Measurements from ENCODE around the gene BHLHA15. TPM values are rescaled to one million over a fixed set of nuclear protein-coding genes. Genes with fewer than 3 reads are reported as not detected.

BHLHA15 gene
- total RNA-seq, 1 experiment from 2014 or later, result 3.4 TPM

DNA sequence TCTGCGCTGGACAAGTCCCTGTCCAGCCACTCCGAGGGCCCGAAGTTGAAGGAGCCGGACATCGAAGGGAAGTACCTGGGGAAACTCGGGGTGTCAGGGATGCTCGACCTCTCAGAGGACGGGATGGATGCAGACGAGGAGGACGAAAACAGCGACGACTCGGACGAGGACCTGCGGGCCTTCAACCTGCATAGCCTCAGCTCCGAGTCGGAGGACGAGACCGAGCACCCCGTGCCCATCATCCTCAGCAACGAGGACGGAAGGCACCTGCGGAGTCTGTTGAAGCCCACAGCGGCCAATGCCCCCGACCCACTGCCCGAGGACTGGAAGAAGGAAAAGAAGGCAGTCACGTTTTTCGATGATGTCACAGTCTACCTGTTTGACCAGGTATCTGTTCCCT is 17.1 kb upstream of the BHLHA15 start:
- no peak for DNase-seq
- intact Hi-C loops (cut with micrococcal nuclease; ENCODE audit: unreplicated experiment), result no loop called here
- Mint-ChIP-seq H3K36me3 (ENCODE audit: insufficient read depth, unreplicated experiment) (peaks cover 55% of the 10 kb centered on the region), H3K27ac (ENCODE audit: unreplicated experiment) (no peak overlapping the region), H3K27me3 (ENCODE audit: insufficient read depth, unreplicated experiment) (no peaks in the 10 kb centered on the region), H3K4me1 (ENCODE audit: low read depth, unreplicated experiment) (peaks cover 6% of the 10 kb centered on the region), H3K4me3 (ENCODE audit: unreplicated experiment) (no peak overlapping the region), H3K9me3 (ENCODE audit: unreplicated experiment) (no peaks in the 10 kb centered on the region)
- POLR2A ChIA-PET, result no interaction called here
- Histone ChIP-seq H3K4me3 (ENCODE audit: low read depth, low read length) (no peak overlapping the region), H3K27me3 (replicated peaks; ENCODE audit: control insufficient read depth, insufficient read depth, low read length) (no peaks in the 10 kb centered on the region), H3K4me1 (no peaks in the 10 kb centered on the region), H3K9me3 (no peaks in the 10 kb centered on the region), H3K36me3 (ENCODE audit: control insufficient read depth, insufficient read depth, low read length) (no peaks in the 10 kb centered on the region)
- CTCF ChIA-PET, result no interaction called here
- TF ChIP-seq, protein P1, sequence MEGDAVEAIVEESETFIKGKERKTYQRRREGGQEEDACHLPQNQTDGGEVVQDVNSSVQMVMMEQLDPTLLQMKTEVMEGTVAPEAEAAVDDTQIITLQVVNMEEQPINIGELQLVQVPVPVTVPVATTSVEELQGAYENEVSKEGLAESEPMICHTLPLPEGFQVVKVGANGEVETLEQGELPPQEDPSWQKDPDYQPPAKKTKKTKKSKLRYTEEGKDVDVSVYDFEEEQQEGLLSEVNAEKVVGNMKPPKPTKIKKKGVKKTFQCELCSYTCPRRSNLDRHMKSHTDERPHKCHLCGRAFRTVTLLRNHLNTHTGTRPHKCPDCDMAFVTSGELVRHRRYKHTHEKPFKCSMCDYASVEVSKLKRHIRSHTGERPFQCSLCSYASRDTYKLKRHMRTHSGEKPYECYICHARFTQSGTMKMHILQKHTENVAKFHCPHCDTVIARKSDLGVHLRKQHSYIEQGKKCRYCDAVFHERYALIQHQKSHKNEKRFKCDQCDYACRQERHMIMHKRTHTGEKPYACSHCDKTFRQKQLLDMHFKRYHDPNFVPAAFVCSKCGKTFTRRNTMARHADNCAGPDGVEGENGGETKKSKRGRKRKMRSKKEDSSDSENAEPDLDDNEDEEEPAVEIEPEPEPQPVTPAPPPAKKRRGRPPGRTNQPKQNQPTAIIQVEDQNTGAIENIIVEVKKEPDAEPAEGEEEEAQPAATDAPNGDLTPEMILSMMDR (IDR thresholded peaks at IDR 0.05; ENCODE audit: insufficient read depth in 1 of 2, low read depth in 1 of 2, low read length in 1 of 2, severe bottlenecking in 1 of 2, unreplicated experiment in 1 of 2), result no peak
- no TSS peak for BruUV-seq (replicated peaks)

- ChIA-PET POLR2A (no interaction called here), CTCF (no interaction called here)
- H3K9me3 ChIP-seq, result no peaks in the 10 kb centered on the region
- no peaks in the 10 kb centered on the region for H3K4me1 ChIP-seq
- Mint-ChIP-seq H3K27me3 (ENCODE audit: insufficient read depth, unreplicated experiment) (no peaks in the 10 kb centered on the region), H3K36me3 (ENCODE audit: insufficient read depth, unreplicated experiment) (peaks cover 50% of the 10 kb centered on the region), H3K9me3 (ENCODE audit: unreplicated experiment) (no peaks in the 10 kb centered on the region), H3K4me1 (ENCODE audit: low read depth, unreplicated experiment) (peaks cover 6% of the 10 kb centered on the region), H3K27ac (ENCODE audit: unreplicated experiment) (no peak overlapping the region), H3K4me3 (ENCODE audit: unreplicated experiment) (no peak overlapping the region)
- TF ChIP-seq, protein P1 (IDR thresholded peaks at IDR 0.05; ENCODE audit: insufficient read depth in 1 of 2, low read depth in 1 of 2, low read length in 1 of 2, severe bottlenecking in 1 of 2, unreplicated experiment in 1 of 2), result no peak
- no peak overlapping the region for H3K4me3 ChIP-seq (ENCODE audit: low read depth, low read length)
- no peaks in the 10 kb centered on the region for H3K27me3 ChIP-seq (replicated peaks; ENCODE audit: control insufficient read depth, insufficient read depth, low read length)
- H3K36me3 ChIP-seq (ENCODE audit: control insufficient read depth, insufficient read depth, low read length), result no peaks in the 10 kb centered on the region
- intact Hi-C loops (cut with micrococcal nuclease; ENCODE audit: unreplicated experiment), result no loop called here
- no peak for DNase-seq
- BruUV-seq (replicated peaks), result no TSS peak
Measured at GRCh38 chr7:98194672-98195457, 16.4 kb upstream of the BHLHA15 start.

DNA sequence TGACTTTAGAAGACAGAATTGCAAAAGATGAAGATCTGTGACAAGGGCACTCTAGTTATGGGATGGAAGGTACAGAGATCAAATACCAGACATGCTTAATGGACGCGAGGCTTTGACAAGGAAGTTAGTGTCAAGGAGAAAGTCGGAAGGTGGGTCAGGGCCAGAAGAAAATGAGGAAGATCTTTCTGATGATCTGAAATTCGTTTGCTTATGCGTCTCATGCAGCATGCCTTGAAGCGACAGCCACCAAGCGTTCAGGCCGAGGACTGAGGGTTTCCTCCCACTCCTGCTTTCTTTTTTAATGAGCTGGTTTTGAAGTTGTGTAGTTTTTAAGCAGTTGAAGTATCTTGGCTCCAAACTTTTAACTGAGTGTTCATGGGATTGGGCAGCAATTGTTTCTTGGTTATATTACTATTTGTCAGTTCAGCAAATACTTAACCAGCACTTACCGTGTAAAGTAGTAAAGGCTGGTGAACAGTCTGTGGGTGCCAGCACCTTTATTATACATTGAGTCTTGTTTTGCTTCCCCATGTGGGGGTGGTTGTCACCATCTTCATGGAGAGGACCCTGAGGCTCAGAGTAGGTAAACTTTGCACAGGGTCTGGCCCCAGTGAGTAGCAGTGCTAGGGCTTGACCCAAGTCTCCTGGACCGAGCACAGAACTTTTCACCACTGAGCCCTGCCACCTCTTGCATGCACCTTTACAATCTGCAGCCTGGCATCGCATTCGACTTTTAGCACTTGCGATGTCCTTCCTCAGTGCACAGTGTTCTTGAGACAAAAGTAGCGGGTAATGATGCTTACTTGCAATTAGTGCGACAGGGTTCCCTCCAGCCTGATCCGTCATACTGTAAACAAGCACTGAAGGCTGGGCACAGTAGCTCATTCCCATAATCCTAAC is 14.3 kb upstream of the BHLHA15 start:
- no peak overlapping the region for H3K4me3 Mint-ChIP-seq (ENCODE audit: unreplicated experiment)
- Histone ChIP-seq H3K36me3 (ENCODE audit: control insufficient read depth, insufficient read depth, low read length) (no peaks in the 10 kb centered on the region), H3K27me3 (replicated peaks; ENCODE audit: control insufficient read depth, insufficient read depth, low read length) (no peaks in the 10 kb centered on the region), H3K9me3 (no peaks in the 10 kb centered on the region), H3K4me1 (no peaks in the 10 kb centered on the region), H3K4me3 (ENCODE audit: low read depth, low read length) (no peak overlapping the region)
- CTCF ChIA-PET, result no interaction called here
- intact Hi-C loops (cut with micrococcal nuclease; ENCODE audit: unreplicated experiment), result no loop called here
- no TSS peak for BruUV-seq (replicated peaks)
- H3K36me3 Mint-ChIP-seq (ENCODE audit: insufficient read depth, unreplicated experiment), result peaks cover 38% of the 10 kb centered on the region
- TF ChIP-seq, protein P1 (IDR thresholded peaks at IDR 0.05; ENCODE audit: insufficient read depth in 1 of 2, low read depth in 1 of 2, low read length in 1 of 2, severe bottlenecking in 1 of 2, unreplicated experiment in 1 of 2), result no peak
- POLR2A ChIA-PET, result no interaction called here
- H3K9me3 Mint-ChIP-seq (ENCODE audit: unreplicated experiment), result no peaks in the 10 kb centered on the region
- H3K4me1 Mint-ChIP-seq (ENCODE audit: low read depth, unreplicated experiment), result peaks cover 6% of the 10 kb centered on the region
- DNase-seq, result no peak
- H3K27ac Mint-ChIP-seq (ENCODE audit: unreplicated experiment), result no peak overlapping the region
- no peaks in the 10 kb centered on the region for H3K27me3 Mint-ChIP-seq (ENCODE audit: insufficient read depth, unreplicated experiment)
